GM12801 (cell line): Measurements from ENCODE around the gene MACROD2.

ENCODE experiments used
- TF ChIP-seq, protein P1 (sequence below): IDR thresholded peaks from one replicate; pipeline ENCODE4 v1.5.1; 2011; ENCODE audit warnings: control low read depth; ENCODE audit not compliant: insufficient read length; ENCODE audit errors: extremely low read depth

The MACROD2 gene

DNA sequence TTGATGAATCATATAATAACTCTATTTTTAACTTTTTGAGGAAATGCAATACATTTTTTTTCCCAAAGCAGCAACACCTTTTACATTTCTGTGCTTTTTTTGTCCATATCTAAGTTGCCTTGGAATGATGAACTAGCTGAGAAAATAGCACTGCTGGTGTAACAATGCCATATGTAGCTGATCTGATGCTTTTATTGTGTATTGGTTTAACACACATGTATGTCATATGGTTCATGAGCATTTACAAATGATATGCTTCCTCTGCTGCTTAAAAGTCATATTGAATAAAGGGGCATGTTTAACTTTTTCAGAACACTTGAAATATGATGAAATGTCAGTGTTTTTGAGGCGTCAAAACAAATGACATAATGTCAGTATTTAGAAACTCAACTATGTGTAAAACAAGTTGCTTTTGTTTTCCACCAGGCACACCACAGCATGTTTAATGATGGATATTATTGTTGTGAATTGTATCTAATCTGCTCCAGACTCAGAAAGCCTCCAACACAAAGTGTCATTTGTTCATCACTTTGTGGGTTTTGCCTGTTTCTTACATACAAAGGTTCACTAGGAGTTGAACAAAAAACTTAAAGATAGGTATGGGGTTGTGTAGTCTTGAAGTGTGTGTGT, 1117.9 kb downstream of the MACROD2 start:
- TF ChIP-seq, protein P1, sequence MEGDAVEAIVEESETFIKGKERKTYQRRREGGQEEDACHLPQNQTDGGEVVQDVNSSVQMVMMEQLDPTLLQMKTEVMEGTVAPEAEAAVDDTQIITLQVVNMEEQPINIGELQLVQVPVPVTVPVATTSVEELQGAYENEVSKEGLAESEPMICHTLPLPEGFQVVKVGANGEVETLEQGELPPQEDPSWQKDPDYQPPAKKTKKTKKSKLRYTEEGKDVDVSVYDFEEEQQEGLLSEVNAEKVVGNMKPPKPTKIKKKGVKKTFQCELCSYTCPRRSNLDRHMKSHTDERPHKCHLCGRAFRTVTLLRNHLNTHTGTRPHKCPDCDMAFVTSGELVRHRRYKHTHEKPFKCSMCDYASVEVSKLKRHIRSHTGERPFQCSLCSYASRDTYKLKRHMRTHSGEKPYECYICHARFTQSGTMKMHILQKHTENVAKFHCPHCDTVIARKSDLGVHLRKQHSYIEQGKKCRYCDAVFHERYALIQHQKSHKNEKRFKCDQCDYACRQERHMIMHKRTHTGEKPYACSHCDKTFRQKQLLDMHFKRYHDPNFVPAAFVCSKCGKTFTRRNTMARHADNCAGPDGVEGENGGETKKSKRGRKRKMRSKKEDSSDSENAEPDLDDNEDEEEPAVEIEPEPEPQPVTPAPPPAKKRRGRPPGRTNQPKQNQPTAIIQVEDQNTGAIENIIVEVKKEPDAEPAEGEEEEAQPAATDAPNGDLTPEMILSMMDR, result no peak

DNA sequence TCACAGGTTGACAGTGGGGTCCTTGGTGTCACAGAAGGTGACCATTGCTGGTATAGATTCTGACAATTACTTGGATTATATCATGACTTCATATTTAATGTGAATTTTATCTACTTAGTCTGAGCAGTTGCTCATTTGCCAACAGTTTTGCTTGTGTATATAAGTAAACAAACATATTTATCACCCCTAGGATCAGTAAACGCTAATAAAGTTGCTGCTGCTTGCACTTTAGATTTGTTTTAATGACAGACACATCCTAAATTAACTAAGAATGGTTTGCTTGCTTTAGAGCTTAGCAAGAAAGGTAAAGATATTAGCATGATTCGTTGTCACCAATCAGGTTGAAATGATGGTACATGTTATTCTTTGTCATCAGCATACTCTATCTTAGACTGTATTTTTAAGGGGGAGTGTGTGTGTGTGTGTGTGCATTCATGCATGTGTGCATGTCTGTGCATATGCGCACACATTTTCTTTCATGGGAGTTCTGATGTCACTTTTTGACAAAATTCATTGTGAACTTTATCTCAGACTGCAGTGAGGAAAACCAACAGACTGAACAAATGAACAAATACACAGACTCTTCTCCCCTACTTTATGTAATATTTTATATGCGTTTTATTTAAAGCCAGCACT, 1124.7 kb downstream of the MACROD2 start:
- TF ChIP-seq, protein P1, result no peak

GRCh38 chr20:15122613-15123012, 1127.3 kb downstream of the MACROD2 start:
- TF ChIP-seq, protein P1, result no peak

DNA sequence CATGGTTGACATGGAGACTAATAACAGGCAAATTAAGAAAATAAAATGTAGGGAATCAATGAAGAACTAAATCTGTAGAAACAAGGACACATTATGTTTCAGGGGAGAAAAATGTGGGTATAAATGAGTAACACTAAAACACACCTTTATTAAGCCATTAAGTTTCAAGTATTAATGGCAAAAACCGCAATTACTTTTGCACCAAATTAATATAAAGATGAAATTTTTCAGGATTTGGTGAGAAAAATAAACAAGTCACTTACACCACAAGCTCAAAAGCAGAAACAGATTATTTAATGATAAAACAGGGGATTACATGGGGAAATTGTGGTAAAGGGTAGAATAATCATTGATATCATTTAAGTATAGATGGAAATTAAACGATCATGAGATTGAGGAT, 1135.9 kb downstream of the MACROD2 start:
- TF ChIP-seq, protein P1, result no peak

DNA sequence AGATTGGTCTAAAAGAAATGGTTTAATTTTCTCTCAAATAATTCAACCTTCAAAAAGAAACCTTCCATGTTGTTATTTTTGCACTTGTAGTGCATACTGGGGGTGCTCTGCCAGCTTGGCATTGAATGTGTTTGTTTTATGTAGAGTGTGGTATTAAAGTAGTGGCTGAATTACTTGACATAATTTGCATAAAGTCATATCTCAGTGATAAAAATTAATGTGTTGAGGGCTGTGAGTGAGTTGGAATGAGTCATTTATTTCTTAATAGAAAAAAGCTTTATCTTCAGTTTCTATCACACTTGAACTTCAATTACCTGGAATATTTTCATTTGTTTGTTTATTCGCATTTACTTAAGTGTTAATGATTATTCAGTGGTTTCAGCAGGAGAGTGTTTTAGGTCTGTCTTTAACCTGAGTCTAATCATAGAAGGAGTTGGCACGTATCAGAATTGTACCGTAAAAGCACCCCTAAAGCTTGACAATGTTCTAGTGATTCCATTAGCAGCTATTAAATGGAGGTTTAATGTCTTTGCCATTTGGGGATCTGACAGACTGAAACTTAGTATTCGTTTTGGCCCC, 1143.3 kb downstream of the MACROD2 start:
- TF ChIP-seq, protein P1, result no peak

GRCh38 chr20:15139522-15139921, 1144.2 kb downstream of the MACROD2 start:
- TF ChIP-seq, protein P1, result no peak

- TF ChIP-seq, protein P1, result no peak
These were observed 1145.0 kb downstream of the MACROD2 start for GRCh38 chr20:15140286-15140685.
